GM21447 (cell line): ENCODE measurements around the gene PDK2.

Source experiments
- ATAC-seq: cut with Tn5 transposase; IDR thresholded peaks from one replicate; pipeline ENCODE4 v1.9.1; 2021; ENCODE audit not compliant: unreplicated experiment

PDK2 gene

GRCh38 chr17:50114849-50115357 lies 19.8 kb downstream of the PDK2 start:
- ATAC-seq: no peak

DNA sequence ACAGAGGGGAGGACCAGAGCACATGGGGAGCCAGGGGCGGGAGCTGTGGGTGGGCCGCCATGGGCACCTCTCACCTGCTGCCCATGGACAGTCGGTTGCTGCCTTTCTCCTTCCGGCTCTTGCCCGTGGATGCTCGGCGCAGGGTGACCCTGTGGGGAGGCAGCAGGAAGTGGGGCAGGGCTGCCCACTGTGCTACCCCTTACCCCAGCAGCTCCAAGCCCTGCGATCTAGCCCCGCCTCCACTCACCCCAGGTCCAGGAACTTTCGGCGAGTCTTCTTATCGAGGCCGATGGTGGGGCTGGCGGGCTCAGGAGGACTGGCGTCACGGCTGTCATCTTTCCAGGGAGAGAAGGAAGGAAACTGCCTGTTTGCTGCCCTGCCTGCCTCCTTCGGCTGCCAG lies 20.6 kb downstream of the PDK2 start:
- ATAC-seq: no peak

GRCh38 chr17:50117202-50118051 lies 22.3 kb downstream of the PDK2 start:
- ATAC-seq: no peak

DNA sequence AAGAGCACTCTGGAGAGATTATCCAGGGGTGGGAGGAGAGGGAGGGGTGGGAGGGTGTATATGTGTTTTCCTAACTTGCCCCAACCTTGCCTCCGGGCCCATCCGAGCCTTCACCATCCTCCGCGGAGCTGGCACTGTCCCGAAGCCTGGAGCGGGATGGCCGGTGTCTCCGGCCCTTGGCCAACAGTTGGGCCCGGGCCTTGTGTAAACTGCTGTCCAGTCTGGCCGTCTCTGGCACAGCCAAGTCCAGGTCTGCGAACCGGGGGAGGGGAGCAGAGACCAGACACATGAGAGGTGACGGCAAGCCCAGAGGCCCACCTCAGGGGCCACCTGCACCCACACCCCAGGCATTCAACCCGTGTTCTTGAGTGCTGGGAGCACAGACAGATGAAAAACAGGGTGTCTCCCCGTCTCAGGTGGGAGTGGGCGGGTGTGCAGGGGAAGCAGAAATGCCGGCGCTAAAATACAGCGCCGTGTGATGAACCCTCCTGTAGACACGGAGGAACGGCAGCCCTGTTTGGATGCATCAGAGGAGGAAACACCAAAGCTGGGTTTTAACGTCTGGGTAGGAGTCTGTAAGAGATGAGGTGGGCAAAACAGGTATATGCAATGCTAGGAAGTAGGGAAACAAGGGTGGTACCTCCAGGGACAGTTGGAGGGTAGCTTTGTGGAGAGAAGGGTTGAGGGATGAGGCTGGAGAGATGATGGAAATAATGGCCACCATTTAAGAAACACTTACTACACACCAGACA lies 23.1 kb downstream of the PDK2 start:
- ATAC-seq: no peak

DNA sequence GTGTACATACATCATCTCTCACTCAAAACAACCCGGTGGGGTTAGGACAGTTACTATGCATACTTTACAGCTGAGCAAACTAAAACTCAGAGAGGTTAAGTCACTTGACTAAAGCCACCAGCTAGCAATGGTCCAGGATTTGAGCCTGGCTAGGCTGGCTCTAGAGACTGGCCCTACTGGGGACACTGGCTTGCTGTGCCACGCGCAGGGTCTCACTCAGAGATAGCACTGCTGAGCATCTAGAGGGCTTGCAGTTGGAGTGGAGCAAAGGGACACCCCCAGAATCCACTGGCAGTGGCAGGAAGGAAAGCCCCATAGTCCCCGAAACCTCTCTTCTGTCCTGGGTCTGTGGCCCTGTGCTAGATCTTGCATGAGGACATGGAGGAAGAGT lies 23.7 kb downstream of the PDK2 start:
- no peak for ATAC-seq

GRCh38 chr17:50120475-50121253 lies 25.5 kb downstream of the PDK2 start:
- ATAC-seq: no peak

GRCh38 chr17:50122945-50123344 lies 27.8 kb downstream of the PDK2 start:
- no peak for ATAC-seq

DNA sequence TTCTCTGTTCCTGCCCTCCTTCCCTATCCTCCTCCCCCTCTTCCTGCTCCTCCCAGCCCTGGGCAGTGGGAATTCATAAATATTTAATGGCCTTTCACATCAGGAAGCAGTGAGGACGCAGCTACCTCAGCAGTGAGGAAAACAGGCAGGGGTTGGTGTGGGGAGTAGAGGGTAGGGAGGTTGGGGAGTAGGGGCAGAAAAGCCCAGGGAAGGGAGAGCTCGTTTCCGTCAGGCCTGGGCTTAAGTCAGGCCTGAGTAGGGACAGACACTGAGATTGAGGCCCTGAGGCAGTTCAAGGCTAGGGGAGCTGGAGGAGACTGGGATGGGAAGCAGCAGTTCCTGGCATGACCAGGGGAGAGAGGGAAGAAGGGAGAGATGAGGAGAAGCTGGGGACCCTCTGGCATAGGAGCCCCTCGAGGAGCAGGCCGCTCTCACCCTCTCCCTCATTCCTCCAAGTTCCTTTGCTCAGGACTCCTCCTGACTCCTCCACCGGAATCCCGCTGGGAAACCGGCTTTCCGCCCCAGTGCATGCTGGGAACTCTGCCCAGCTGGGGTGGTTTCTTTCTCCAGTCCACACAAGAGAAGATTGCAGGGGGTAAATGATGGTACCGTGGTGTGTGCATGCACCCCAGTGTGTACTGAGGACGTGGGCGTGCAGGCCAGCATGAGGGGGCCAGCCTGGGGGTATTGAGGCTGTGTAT lies 28.6 kb downstream of the PDK2 start:
- no peak for ATAC-seq

DNA sequence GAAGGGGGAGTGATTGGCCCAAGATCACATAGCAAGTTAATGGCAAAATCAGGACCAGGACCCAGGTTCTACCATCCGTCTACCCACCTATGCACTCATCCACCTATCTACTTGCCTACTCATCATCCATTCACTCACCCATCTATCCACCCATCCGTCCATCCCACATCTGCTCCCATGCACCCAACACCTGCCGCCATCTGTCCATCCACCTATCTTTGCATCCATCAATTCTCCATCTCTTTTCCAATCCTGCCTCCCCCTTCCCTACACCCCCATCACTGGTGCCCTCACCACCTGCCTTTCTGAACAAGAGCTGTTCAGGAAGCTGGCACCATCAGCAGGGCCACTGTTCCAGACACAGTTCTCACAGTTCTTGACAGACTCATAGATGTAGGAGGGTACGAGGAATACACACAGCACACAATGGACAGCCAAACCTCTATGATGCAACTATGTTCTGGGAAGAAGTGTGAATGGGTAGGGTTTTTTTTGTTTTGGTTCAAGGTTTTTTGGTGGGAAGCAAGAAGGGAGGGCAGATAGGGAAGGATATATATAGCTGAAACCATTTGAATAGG lies 30.4 kb downstream of the PDK2 start:
- no peak for ATAC-seq

GRCh38 chr17:50127697-50128361 lies 32.7 kb downstream of the PDK2 start:
- ATAC-seq: no peak

DNA sequence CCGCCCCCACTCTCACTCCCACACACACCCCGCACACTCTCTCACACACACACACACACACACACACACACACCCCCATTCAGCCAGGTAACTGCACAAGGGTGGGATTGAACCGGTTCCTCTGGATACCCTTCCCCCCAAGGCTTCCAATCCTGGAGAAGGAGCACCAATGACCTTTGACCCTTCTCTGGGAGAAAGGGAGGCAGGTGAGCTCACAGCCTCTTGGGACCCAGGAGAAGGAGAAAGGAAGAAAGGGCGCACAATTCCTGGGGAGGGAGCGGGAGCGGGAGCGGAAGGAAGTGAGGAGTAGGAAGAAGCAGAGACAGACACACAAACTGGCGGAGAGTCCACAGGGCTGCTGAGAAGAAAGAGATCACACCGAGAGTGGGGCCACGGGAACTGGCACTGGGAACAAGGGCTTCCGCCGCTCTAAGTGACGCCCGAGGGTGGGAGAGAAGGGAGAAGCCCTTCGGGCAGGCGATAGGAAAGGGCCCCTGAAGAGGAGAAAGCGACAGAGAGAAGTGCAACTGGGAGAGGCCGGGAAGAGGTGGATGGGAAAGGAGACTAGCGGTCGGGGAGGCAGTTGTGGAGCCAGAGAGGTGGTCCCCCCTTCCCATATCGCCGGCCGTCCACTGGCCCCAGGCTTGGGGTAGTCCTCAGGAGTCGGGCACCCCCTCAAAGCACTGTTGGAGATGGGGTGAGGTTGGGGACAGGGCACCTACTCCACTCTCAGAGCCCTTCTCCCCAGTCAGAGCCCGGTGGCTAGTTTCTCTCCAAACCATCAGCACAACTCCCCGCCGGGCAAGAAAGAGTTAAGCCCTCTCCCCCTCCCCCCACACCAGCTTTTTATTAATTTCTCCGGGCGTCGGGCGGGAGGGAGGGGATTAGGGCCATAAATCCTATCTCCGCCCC lies 33.5 kb downstream of the PDK2 start:
- ATAC-seq: no peak

DNA sequence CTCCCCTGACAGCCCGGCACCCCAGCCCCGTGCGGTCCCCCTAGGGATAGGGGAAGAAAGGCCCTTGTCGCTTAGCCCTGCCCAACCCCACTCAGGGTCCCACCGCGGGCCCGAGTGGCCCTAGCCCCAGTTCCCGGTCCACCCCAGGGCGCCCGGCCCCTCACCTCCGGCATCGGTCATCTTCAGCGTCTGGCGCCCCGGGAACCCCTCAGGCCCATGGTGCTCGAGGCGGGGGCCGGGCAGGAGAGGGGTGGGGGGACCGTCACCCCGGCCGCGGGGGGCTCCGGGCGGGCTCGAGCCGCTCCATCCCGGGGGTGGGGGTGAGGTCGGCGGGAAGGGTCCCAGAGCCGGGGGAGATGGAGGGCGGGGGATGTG lies 34.2 kb downstream of the PDK2 start:
- no peak for ATAC-seq

GRCh38 chr17:50129728-50130558 lies 34.8 kb downstream of the PDK2 start, which contains the start of gene SAMD14:
TSS of gene SAMD14 (minus strand) at chr17:50130160. CDS start at chr17:50124959, 5,201 bp downstream.
- no peak for ATAC-seq

- no peak for ATAC-seq
These were observed 35.6 kb downstream of the PDK2 start for GRCh38 chr17:50130559-50131305.

- ATAC-seq: no peak
These were observed 37.1 kb downstream of the PDK2 start for GRCh38 chr17:50132104-50132794.

GRCh38 chr17:50133028-50133768 lies 38.0 kb downstream of the PDK2 start:
- no peak for ATAC-seq
